DMS153 treated with DMSO at 0.1 percent for 48 hours (cell line): ENCODE results near the gene ASPHD2.

Source experiments
- DNase-seq: peaks from one replicate; lab custom pipeline; 2025; ENCODE audit not compliant: unreplicated experiment; lab: John Stamatoyannopoulos, UW

The ASPHD2 gene

GRCh38 chr22:26445577-26446275 lies 16.7 kb downstream of the ASPHD2 start:
- no peak for DNase-seq

DNA sequence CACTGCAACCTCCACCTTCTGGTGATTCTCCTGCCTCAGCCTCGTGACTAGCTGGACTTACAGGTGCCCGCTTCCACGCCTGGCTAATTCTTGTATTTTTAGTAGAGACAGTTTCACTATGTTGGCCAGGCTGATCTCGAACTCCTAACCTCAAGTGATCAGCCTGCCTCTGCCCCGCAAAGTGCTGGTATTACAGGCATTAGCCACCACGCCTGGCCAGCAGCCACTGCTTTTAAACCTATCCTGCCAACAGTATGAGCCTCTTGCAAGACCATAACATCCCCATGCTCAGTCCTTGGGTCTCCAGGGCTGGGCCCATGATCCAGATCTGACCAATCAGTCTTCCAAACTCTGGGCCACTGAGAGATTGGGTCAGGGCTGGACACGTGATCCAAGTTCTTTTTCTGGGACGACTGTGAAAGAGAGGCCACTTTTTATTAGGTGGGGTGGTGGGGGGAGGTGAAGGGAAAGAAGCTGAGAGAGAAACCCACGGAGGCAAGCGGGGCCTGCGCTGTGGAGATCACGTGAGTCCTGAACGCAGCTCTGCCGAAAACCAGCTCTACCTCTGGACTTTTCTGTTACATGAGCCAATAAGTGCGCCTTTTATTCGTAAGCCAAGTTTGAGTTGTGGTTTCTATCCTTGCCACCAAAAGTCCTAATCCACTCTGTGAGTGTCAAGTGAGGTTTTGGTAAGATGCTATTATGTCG lies 17.9 kb downstream of the ASPHD2 start:
- no peak for DNase-seq

- no peak for DNase-seq
Measured at GRCh38 chr22:26447584-26448329, 18.7 kb downstream of the ASPHD2 start.

DNA sequence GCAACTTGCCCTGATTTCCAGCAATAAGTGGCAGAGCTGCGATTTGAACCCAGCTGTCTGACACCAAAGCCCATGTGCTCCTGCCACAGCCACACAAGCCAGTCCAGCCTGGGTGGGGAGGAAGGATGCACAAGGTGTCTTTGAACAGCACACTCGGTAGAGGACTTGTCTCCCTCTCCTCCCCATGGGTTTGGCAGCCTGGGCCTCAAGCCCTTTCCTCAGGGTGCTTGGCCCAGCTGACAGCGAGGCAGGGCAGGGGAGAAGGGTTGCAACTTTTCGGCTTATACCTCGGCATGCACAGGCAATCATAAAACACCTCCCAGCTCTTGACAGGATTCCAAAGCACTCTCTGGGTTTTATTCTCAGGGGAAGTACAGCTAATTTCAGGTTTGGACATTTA lies 19.3 kb downstream of the ASPHD2 start:
- DNase-seq, result no peak

DNA sequence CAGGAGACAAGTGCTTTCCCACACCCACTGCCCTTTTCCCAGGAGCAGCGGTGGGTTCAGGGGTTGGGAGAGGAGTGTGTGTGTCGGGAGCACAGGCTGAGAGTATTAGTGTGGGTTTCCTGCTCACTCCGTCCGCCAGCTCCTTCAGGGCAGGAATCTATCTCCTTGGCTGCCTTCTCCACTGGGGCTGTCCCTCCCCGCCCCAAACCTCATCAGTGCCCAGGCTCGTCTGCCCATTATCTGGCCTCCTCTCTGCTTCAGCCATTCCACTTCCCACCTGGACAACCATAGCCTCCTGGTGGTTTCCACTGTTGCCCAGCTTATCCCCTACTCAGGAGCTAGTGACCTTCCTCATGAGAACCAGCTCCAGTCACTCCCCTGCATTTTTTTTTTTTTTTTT lies 19.9 kb downstream of the ASPHD2 start:
- DNase-seq, result no peak

DNA sequence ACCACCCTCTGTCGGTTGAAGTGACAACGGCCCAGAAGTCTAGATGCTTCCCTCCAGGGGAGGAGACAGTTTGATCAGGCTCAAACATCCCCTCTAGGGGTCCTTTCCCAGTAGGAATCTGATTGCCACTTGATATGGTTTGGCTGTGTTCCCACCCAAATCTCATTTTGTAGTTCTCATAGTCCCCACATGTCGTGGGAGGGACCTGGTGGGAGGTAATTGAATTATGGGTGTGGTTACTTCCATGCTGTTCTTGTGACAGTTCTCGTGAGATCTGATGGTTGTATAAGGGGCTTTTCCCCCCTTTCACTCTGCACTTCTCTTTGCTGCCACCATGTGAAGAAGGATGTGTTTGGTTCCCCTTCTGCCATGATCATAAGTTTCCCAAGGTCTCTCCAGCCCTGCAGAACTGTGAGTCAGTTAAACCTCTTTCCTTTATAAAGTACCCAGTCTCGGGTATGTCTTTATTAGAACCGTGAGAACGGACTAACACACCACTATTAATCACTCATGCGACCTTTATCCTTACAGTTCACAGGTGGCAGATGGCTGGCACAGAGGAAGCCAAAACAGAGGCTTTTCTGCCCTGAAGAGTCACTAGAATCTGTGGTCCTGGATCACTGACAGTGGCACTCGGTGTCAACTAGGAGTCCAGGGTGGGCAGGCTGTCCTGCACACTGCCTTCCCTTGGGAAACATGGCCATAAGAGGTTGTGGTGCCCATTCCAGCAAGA lies 21.6 kb downstream of the ASPHD2 start:
- DNase-seq, result no peak

DNA sequence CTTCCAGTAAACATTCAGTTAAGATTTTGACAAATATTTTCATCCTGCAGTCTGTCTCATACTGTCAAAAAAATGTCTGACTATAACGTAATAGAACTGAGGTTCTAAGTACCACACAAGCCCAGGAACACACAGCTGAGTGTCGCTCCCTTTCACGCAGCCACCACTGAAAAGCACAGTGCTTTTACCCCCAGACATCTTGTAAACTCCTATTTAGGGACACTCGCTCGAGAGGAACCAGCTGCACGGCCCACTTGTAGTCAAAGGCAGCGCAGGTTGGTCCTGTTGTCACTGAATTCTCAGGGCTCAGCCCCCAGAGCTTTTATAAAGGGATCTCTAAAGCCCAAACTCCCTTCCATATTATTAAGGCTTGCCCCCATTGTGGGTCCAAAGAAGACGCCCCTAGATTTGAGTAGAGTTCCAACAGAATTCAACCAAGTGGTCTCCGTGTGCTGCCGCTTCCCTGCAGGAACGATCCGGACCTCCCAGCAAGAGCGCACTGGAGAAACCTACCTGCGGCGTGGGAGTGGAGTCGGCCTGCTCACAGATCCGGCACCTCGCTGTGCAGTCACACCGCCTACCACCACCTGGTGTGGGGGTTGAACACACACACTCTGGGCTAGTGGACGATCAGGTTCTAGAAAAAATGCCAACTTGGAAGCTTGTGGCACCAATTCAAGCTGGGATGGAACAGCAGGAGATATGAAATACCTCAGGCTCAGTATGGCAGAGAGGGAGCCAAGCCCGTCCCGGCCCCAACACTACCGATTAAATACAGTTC lies 23.4 kb downstream of the ASPHD2 start:
- DNase-seq, result no peak

DNA sequence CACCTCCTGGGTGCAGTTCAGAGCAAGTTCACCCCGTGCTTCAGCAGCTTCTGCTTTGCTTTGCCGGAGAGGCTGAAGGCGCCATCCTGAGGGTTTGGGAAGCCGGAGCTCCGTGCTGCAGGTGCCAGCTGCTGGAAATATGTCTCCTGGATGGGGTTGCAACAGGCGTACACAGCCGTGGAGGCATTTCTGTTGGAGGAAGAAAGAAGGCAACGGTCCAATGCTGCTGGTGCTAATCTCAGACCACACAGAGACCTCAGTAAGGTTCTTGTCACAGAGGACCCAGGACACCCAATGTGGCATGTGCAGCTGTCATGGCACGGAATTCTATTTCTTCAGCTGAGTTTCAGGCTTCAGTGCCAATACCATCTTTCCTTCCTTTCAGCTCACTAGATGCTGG lies 24.2 kb downstream of the ASPHD2 start:
- DNase-seq, result no peak

- DNase-seq, result no peak
Measured at GRCh38 chr22:26453812-26454500, 24.9 kb downstream of the ASPHD2 start.

DNA sequence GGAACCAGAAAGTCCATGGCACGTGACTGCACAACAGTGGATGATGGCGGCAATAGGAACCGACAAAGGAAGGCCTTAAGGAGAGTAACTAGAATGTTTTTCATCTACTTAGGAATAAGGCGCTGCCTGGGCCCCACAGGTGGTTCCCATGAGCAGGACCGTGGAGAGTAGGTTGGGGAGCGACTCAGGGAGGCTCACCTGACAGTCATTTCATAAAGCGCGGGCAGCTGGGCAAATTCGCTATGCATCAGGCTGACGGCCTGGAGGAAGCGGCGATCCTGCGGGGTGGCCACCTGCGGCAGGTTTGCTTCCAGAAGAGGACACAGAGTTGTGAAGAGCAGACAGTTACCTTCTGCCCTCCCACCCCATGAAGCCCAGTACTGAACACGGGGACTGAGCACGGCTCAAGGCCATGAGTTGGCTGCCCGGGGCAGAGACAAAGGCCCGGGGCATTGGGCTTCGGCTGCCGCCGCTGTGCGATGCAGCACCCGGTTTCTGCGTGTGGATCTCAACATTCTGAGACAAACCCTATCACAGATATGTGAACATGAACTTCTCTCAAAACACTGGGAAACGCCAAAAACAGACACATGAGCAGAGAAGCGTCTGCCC lies 28.7 kb downstream of the ASPHD2 start:
- no peak for DNase-seq

- no peak for DNase-seq
Measured at GRCh38 chr22:26460202-26460601, 31.1 kb downstream of the ASPHD2 start.

- DNase-seq, result no peak
Measured at GRCh38 chr22:26461188-26461810, 32.2 kb downstream of the ASPHD2 start.

- DNase-seq, result no peak
Measured at GRCh38 chr22:26462051-26462450, 33.0 kb downstream of the ASPHD2 start.

DNA sequence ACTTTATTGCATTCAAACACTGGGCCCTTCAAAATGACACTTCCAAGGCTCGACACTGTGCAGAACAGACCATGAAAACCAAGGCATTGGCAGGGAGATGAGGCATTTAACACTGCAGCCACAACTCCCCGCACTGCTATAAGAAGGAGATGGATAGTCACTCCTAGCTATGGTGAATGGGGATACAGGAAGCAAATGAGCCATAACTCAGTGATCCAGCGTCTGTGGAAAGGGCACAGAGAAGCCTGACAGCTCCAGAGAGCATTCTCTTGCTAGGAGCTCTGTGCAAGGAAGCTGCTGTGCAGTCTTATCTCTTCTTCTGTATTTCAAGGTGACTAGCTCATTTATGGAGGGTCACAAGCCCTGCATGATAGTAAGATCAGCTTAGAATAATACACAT lies 33.6 kb downstream of the ASPHD2 start:
- no peak for DNase-seq

DNA sequence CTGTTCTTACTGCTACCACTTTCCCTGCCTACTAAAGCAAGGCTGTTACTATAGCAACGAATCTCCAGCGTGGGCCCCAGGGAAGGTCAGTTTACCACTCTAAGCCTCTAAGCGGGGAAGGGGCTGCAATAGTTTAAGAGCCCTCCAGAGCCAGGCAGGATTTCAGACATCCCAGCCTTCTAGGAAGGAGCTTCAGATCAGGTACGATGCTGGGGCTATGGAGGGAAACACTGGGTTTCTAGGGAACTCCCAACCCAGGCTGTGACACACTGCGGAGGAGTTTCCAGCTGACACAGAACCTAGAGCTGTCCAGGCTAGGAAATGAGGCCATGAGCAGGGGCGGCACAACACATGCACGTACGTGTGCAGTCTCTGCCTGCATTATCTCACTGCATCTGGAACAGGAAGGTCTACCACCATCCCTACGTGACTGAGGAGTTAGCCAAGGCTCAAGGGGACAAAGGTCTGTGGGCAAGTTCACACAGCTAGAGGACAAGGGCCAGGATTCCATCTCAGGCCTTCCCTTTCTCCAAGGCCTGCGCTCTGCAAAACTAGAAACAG lies 34.1 kb downstream of the ASPHD2 start:
- no peak for DNase-seq

- no peak for DNase-seq
Measured at GRCh38 chr22:26463688-26464087, 34.6 kb downstream of the ASPHD2 start.

DNA sequence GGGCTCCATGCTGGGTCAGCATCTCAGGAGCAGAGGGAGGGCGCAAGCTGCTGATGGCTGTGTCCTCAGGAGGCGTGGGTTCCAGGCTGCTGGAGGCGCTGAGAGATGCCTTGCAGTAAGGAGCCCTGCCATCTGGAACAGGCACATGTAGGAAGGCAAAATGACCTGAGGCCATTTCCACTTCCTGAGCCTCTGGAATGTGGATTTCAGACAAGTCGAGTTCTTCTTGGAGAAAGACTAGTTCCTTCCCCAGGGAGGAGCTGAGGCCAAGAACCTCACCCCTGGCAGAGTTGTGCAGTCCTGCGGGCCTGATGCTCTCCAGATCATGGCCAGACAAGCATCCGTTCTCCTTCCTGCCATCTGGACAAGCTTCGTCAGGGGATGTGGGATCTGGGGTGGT lies 35.3 kb downstream of the ASPHD2 start:
- DNase-seq, result no peak

GRCh38 chr22:26466196-26466595 lies 37.1 kb downstream of the ASPHD2 start:
- DNase-seq, result no peak

DNA sequence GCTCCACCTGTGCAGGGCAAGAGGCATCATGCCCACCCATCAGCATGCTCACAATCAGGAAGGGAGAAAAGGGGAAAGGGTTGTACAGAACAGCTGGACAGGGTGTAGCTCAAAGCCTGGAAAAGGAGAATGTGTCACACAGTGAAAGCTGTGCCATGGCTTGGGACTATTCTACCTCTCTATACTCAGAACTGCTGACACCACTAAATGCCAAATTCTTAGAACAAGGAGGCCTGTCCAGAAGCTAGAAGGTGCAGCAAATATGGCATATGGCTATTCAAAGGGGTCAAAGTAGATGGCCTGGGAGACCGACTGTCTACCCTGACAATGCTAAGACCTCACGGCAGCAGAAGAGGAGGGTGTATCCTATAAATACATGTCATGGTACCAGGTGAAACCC lies 41.7 kb downstream of the ASPHD2 start:
- DNase-seq, result no peak
